ENCODE measurements around the gene TMEM63C. TPM values are rescaled to one million over a fixed set of nuclear protein-coding genes. Genes with fewer than 3 reads are reported as not detected.

Gene TMEM63C
- polyA plus RNA-seq, 1 donor from 2014 or later: 11.1 TPM

DNA sequence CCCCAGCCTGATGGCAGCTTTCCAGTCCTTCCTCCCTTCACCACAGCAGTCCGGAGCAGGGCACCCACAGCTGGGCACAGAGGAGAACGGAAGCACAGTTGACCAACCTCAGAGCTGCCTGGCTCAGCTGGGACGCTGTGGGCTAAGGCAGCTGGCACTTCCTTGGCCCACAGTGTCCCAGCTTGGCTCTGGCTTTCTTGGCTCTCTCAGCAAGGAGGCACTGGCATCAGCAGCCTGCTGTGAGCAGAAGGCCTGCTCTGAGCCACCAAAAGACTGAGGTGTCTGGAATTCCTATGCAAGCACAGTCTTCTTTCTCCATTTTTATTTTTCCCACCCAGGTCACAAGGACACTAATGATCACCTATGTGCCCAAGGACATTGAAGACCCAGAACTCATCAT, 56.8 kb downstream of the TMEM63C start:
- Histone ChIP-seq H3K9me3 (ENCODE audit: low read length) (no peaks in the 10 kb centered on the region), H3F3A (ENCODE audit: insufficient read depth, low read length, poor library complexity, severe bottlenecking) (no peaks in the 10 kb centered on the region), H3K79me2 (replicated peaks; ENCODE audit: insufficient read depth, low read length) (no peaks in the 10 kb centered on the region), H3K9ac (ENCODE audit: low read length) (no peak overlapping the region), H3K36me3 (ENCODE audit: insufficient read depth, low read length) (no peaks in the 10 kb centered on the region), H3K4me2 (ENCODE audit: low read length) (no peak overlapping the region), H3K27ac (ENCODE audit: low read length) (no peak overlapping the region), H2AFZ (ENCODE audit: low read depth, low read length) (no peak overlapping the region), H3K4me3 (ENCODE audit: low read length) (no peak overlapping the region), H3K27me3 (ENCODE audit: insufficient read depth, low read depth, low read length) (no peaks in the 10 kb centered on the region), H3K9me2 (ENCODE audit: insufficient read depth, low read length) (no peaks in the 10 kb centered on the region), H4K20me1 (ENCODE audit: insufficient read depth) (no peaks in the 10 kb centered on the region)
- TF ChIP-seq RAD21 (conservative IDR thresholded peaks at IDR 0.05): no peak

DNA sequence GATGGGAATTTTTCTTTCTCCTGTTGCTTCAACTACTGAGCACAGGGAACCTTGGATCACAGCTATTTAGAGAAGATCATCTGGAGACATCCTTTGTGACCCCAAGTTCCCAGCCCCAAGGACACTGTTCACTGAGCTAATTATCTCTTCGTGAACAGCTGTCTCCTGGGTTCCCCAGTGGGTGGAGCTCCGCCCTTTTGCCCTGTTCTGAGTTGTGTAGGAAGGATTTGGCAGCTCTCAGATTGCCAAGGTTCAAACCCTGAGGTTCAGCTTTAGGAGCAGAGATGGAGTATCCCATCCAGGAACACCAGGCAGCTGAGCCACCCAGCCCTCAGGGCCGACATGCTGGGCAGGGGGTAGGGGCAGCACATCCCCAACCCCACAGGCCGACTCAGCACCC, 57.4 kb downstream of the TMEM63C start:
- H3F3A ChIP-seq (ENCODE audit: insufficient read depth, low read length, poor library complexity, severe bottlenecking): no peaks in the 10 kb centered on the region
- no peak overlapping the region for H2AFZ ChIP-seq (ENCODE audit: low read depth, low read length)
- no peaks in the 10 kb centered on the region for H3K27me3 ChIP-seq (ENCODE audit: insufficient read depth, low read depth, low read length)
- H3K9me3 ChIP-seq (ENCODE audit: low read length): no peaks in the 10 kb centered on the region
- H3K79me2 ChIP-seq (replicated peaks; ENCODE audit: insufficient read depth, low read length): no peaks in the 10 kb centered on the region
- TF ChIP-seq POLR2AphosphoS5 (IDR thresholded peaks at IDR 0.05): no peak
- no peak for TF ChIP-seq TAF1 (IDR thresholded peaks at IDR 0.05; ENCODE audit: low read depth)
- TF ChIP-seq, protein P1, sequence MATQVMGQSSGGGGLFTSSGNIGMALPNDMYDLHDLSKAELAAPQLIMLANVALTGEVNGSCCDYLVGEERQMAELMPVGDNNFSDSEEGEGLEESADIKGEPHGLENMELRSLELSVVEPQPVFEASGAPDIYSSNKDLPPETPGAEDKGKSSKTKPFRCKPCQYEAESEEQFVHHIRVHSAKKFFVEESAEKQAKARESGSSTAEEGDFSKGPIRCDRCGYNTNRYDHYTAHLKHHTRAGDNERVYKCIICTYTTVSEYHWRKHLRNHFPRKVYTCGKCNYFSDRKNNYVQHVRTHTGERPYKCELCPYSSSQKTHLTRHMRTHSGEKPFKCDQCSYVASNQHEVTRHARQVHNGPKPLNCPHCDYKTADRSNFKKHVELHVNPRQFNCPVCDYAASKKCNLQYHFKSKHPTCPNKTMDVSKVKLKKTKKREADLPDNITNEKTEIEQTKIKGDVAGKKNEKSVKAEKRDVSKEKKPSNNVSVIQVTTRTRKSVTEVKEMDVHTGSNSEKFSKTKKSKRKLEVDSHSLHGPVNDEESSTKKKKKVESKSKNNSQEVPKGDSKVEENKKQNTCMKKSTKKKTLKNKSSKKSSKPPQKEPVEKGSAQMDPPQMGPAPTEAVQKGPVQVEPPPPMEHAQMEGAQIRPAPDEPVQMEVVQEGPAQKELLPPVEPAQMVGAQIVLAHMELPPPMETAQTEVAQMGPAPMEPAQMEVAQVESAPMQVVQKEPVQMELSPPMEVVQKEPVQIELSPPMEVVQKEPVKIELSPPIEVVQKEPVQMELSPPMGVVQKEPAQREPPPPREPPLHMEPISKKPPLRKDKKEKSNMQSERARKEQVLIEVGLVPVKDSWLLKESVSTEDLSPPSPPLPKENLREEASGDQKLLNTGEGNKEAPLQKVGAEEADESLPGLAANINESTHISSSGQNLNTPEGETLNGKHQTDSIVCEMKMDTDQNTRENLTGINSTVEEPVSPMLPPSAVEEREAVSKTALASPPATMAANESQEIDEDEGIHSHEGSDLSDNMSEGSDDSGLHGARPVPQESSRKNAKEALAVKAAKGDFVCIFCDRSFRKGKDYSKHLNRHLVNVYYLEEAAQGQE (IDR thresholded peaks at IDR 0.05; ENCODE audit: borderline replicate concordance): no peak
- TF ChIP-seq SMC3 (conservative IDR thresholded peaks at IDR 0.05; ENCODE audit: poor library complexity): no peak
- no peak for TF ChIP-seq MXI1 (conservative IDR thresholded peaks at IDR 0.05; ENCODE audit: poor library complexity, severe bottlenecking)
- TF ChIP-seq CTCF (IDR thresholded peaks at IDR 0.05; ENCODE audit: poor library complexity, severe bottlenecking): no peak
- no peak for TF ChIP-seq RAD21 (conservative IDR thresholded peaks at IDR 0.05)
- TF ChIP-seq EP300 (conservative IDR thresholded peaks at IDR 0.05; ENCODE audit: poor library complexity, severe bottlenecking): no peak
- no peak for TF ChIP-seq EZH2 (IDR thresholded peaks at IDR 0.05; ENCODE audit: borderline replicate concordance, insufficient read depth, low read length, poor library complexity, severe bottlenecking)
- H3K9me2 ChIP-seq (ENCODE audit: insufficient read depth, low read length): no peaks in the 10 kb centered on the region
- no peaks in the 10 kb centered on the region for H4K20me1 ChIP-seq (ENCODE audit: insufficient read depth)
- H3K4me2 ChIP-seq (ENCODE audit: low read length): no peak overlapping the region
- H3K9ac ChIP-seq (ENCODE audit: low read length): no peak overlapping the region
- no peak overlapping the region for H3K27ac ChIP-seq (ENCODE audit: low read length)
- no peak overlapping the region for H3K4me3 ChIP-seq (ENCODE audit: low read length)
- H3K36me3 ChIP-seq (ENCODE audit: insufficient read depth, low read length): no peaks in the 10 kb centered on the region

GRCh38 chr14:77239412-77239811, 57.8 kb downstream of the TMEM63C start:
- Histone ChIP-seq H3K9me3 (ENCODE audit: low read length) (no peaks in the 10 kb centered on the region), H3K27me3 (ENCODE audit: insufficient read depth, low read depth, low read length) (no peaks in the 10 kb centered on the region), H3K79me2 (replicated peaks; ENCODE audit: insufficient read depth, low read length) (no peaks in the 10 kb centered on the region), H3K9ac (ENCODE audit: low read length) (no peak overlapping the region), H4K20me1 (ENCODE audit: insufficient read depth) (no peaks in the 10 kb centered on the region), H3K27ac (ENCODE audit: low read length) (no peak overlapping the region), H3K36me3 (ENCODE audit: insufficient read depth, low read length) (no peaks in the 10 kb centered on the region), H3K4me2 (ENCODE audit: low read length) (no peak overlapping the region), H3K4me3 (ENCODE audit: low read length) (no peak overlapping the region), H2AFZ (ENCODE audit: low read depth, low read length) (no peak overlapping the region), H3K9me2 (ENCODE audit: insufficient read depth, low read length) (no peaks in the 10 kb centered on the region), H3F3A (ENCODE audit: insufficient read depth, low read length, poor library complexity, severe bottlenecking) (no peaks in the 10 kb centered on the region)
- TF ChIP-seq SMC3 (conservative IDR thresholded peaks at IDR 0.05; ENCODE audit: poor library complexity): no peak
- TF ChIP-seq MXI1 (conservative IDR thresholded peaks at IDR 0.05; ENCODE audit: poor library complexity, severe bottlenecking): no peak
- no peak for TF ChIP-seq EZH2 (IDR thresholded peaks at IDR 0.05; ENCODE audit: borderline replicate concordance, insufficient read depth, low read length, poor library complexity, severe bottlenecking)
- TF ChIP-seq CTCF (IDR thresholded peaks at IDR 0.05; ENCODE audit: poor library complexity, severe bottlenecking): no peak
- no peak for TF ChIP-seq POLR2AphosphoS5 (IDR thresholded peaks at IDR 0.05)
- no peak for TF ChIP-seq TAF1 (IDR thresholded peaks at IDR 0.05; ENCODE audit: low read depth)
- no peak for TF ChIP-seq RAD21 (conservative IDR thresholded peaks at IDR 0.05)
- no peak for TF ChIP-seq EP300 (conservative IDR thresholded peaks at IDR 0.05; ENCODE audit: poor library complexity, severe bottlenecking)
- TF ChIP-seq, protein P1 (IDR thresholded peaks at IDR 0.05; ENCODE audit: borderline replicate concordance): no peak

Measured in neural cell (in vitro differentiated cells).